SK-N-SH (cell line): ENCODE measurements around the gene ZNHIT2. TPM values are rescaled to one million over a fixed set of nuclear protein-coding genes. Genes with fewer than 3 reads are reported as not detected.

Source experiments
- CTCF ChIA-PET: fragments of 300-600, 350-600 bp; formaldehyde crosslinking; extraction: SDS; loops from one replicate; lab custom pipeline; 2021; lab: Yijun Ruan, JAX
- POLR2A ChIA-PET: fragments of 350-600 bp; sonication (Branson Sonifier 250); formaldehyde crosslinking; extraction: SDS; loops from one replicate; lab custom pipeline; 2020; ENCODE audit warnings: antibody characterized with exemption, inconsistent platforms; lab: Yijun Ruan, JAX
- DNase-seq: peaks from one replicate; pipeline ENCODE4 v3.0.0; 2012
- H2AFZ ChIP-seq: fragments of 200-600 bp; sonication (generic); 2 replicates; pipeline ENCODE4 v1.8.1; 2016; ENCODE audit warnings: antibody characterized with exemption, mild to moderate bottlenecking, low read depth
- H3F3A ChIP-seq: fragments of 200-600 bp; sonication (generic); replicated peaks from 2 replicates; pipeline ENCODE3; 2016; ENCODE audit warnings: antibody characterized with exemption, mild to moderate bottlenecking; ENCODE audit not compliant: insufficient read depth
- H3K27ac ChIP-seq, 2 experiments: fragments of 200-500 bp in 1 of 2; fragments of 200-600 bp in 1 of 2; sonication (Bioruptor generic) in 1 of 2; sonication (generic), shearing (Covaris generic) in 1 of 2; 2 replicates each; pipeline versions ENCODE4 v1.5.1 to v1.6.1; 2014 to 2016; ENCODE audit warnings: low read depth in 2 of 2, inconsistent platforms in 1 of 2, low read length in 1 of 2, mild to moderate bottlenecking in 1 of 2, mixed read lengths in 1 of 2
- H3K27me3 ChIP-seq: fragments of 200-600 bp; sonication (generic), shearing (Covaris generic); 2 replicates; pipeline ENCODE4 v1.6.1; 2016; ENCODE audit warnings: mixed run types; ENCODE audit not compliant: insufficient read depth
- H3K36me3 ChIP-seq, 2 experiments: fragments of 200-500 bp in 1 of 2; fragments of 200-600 bp in 1 of 2; sonication (Bioruptor generic) in 1 of 2; sonication (generic) in 1 of 2; replicated peaks in 1 of 2; 2 replicates each; pipeline versions ENCODE3 to v1.5.1; 2014 to 2016; ENCODE audit warnings: low read length in 1 of 2, mild to moderate bottlenecking in 1 of 2; ENCODE audit not compliant: insufficient read depth in 2 of 2, control insufficient read depth in 1 of 2
- H3K4me1 ChIP-seq, 2 experiments: fragments of 200-500 bp in 1 of 2; fragments of 200-600 bp in 1 of 2; sonication (Bioruptor generic) in 1 of 2; sonication (generic), shearing (Covaris generic) in 1 of 2; 2 replicates each; pipeline versions ENCODE4 v1.5.1 to v1.6.1; 2014 to 2016; ENCODE audit warnings: low read depth in 1 of 2, low read length in 1 of 2, mixed run types in 1 of 2; ENCODE audit not compliant: insufficient read depth in 2 of 2, control insufficient read depth in 1 of 2
- H3K4me2 ChIP-seq: fragments of 200-600 bp; sonication (generic), shearing (Covaris generic); 2 replicates; pipeline ENCODE4 v1.6.1; 2017; ENCODE audit warnings: mixed run types
- H3K4me3 ChIP-seq, 2 experiments: fragments of 200-500 bp in 1 of 2; fragments of 200-600 bp in 1 of 2; sonication (Bioruptor generic) in 1 of 2; sonication (generic), shearing (Covaris generic) in 1 of 2; 2 replicates each; pipeline versions ENCODE4 v1.5.1 to v1.8.1; 2014 to 2016; ENCODE audit warnings: low read depth in 2 of 2, inconsistent platforms in 1 of 2, low read length in 1 of 2, mild to moderate bottlenecking in 1 of 2, mixed read lengths in 1 of 2, moderate library complexity in 1 of 2
- H3K79me2 ChIP-seq: fragments of 200-600 bp; sonication (generic); 2 replicates; pipeline ENCODE4 v1.8.1; 2017; ENCODE audit warnings: mild to moderate bottlenecking; ENCODE audit not compliant: insufficient read depth
- H3K9ac ChIP-seq: fragments of 200-600 bp; sonication (generic); 2 replicates; pipeline ENCODE4 v1.6.1; 2017; ENCODE audit warnings: mixed run types
- H3K9me2 ChIP-seq: fragments of 200-600 bp; sonication (generic); 2 replicates; pipeline ENCODE4 v1.6.1; 2017; ENCODE audit warnings: mixed run types
- H3K9me3 ChIP-seq: fragments of 200-600 bp; sonication (generic); 2 replicates; pipeline ENCODE4 v1.6.1; 2017; ENCODE audit warnings: mixed run types, mild to moderate bottlenecking, moderate library complexity
- H4K20me1 ChIP-seq: fragments of 200-600 bp; sonication (generic); 2 replicates; pipeline ENCODE4 v1.6.1; 2017; ENCODE audit warnings: mild to moderate bottlenecking, mixed run types; ENCODE audit not compliant: insufficient read depth
- CHD2 ChIP-seq: fragments of 150-350 bp; IDR thresholded peaks from 2 replicates; pipeline ENCODE4 v1.6.1; 2018; ENCODE audit warnings: low read length; ENCODE audit not compliant: partially characterized antibody
- ELF1 ChIP-seq: IDR thresholded peaks from 2 replicates; pipeline ENCODE4 v1.4.0; 2012
- EP300 ChIP-seq, 2 experiments: IDR thresholded peaks; 2 replicates each; pipeline versions ENCODE4 v1.4.0 to v1.6.1; 2012; ENCODE audit warnings: borderline replicate concordance in 1 of 2, low read depth in 1 of 2, low read length in 1 of 2
- EZH2phosphoT487 ChIP-seq: fragments of 200-600 bp; sonication (generic); IDR thresholded peaks from 2 replicates; pipeline ENCODE4 v1.6.1; 2017; ENCODE audit warnings: low read depth, mixed run types, mild to moderate bottlenecking, antibody characterized with exemption, moderate library complexity, borderline replicate concordance
- FOSL2 ChIP-seq: IDR thresholded peaks from 2 replicates; pipeline ENCODE4 v1.4.0; 2012; ENCODE audit warnings: low read depth, mild to moderate bottlenecking, moderate library complexity, borderline replicate concordance
- FOXJ3 ChIP-seq: sonication (generic); formaldehyde crosslinking; IDR thresholded peaks from 2 replicates; pipeline ENCODE4 v1.5.1; 2020; ENCODE audit warnings: mild to moderate bottlenecking, missing genetic modification reagents
- FOXM1 ChIP-seq: IDR thresholded peaks from 2 replicates; pipeline ENCODE4 v1.4.0; 2012; ENCODE audit warnings: low read depth, mild to moderate bottlenecking
- MAX ChIP-seq: IDR thresholded peaks from 2 replicates; pipeline ENCODE4 v1.4.0; 2012; ENCODE audit warnings: low read depth
- MEF2A ChIP-seq: IDR thresholded peaks from 2 replicates; pipeline ENCODE4 v1.4.0; 2012; ENCODE audit warnings: low read depth, borderline replicate concordance
- MXI1 ChIP-seq: IDR thresholded peaks from 2 replicates; pipeline ENCODE4 v1.6.1; 2012; ENCODE audit warnings: mild to moderate bottlenecking, low read depth, low read length, improper control_type of control experiment
- NFIC ChIP-seq: IDR thresholded peaks from 2 replicates; pipeline ENCODE4 v1.4.0; 2012; ENCODE audit warnings: borderline replicate concordance
- PBX3 ChIP-seq: IDR thresholded peaks from 2 replicates; pipeline ENCODE4; 2012
- RAD21 ChIP-seq: IDR thresholded peaks from 2 replicates; pipeline ENCODE4 v1.6.1; 2012; ENCODE audit warnings: mild to moderate bottlenecking, low read length
- RCOR1 ChIP-seq: fragments of 150-350 bp; IDR thresholded peaks from 2 replicates; pipeline ENCODE4 v1.6.1; 2017; ENCODE audit warnings: antibody characterized with exemption, low read length
- REST ChIP-seq: IDR thresholded peaks from 2 replicates; pipeline ENCODE4 v1.6.1; 2012; ENCODE audit warnings: mild to moderate bottlenecking, low read depth, low read length, moderate library complexity
- RXRA ChIP-seq: IDR thresholded peaks from 2 replicates; pipeline ENCODE4 v1.4.0; 2012; ENCODE audit warnings: low read depth, mild to moderate bottlenecking, borderline replicate concordance
- SMC3 ChIP-seq: IDR thresholded peaks from 2 replicates; pipeline ENCODE4 v1.6.1; 2012; ENCODE audit warnings: low read depth, low read length, improper control_type of control experiment
- TEAD4 ChIP-seq: IDR thresholded peaks from 2 replicates; pipeline ENCODE4 v1.4.0; 2012; ENCODE audit warnings: mild to moderate bottlenecking, borderline replicate concordance; ENCODE audit not compliant: insufficient read depth
- USF2 ChIP-seq: fragments of 150-350 bp; IDR thresholded peaks from 2 replicates; pipeline ENCODE4 v1.6.1; 2017; ENCODE audit warnings: antibody characterized with exemption, low read length, low read depth, borderline replicate concordance
- WGBS: methylation state at CpG from one replicate; pipeline ENCODE4 v1.1.6; 2017; ENCODE audit warnings: low lambda C conversion rate; 5-methylcytosine and 5-hydroxymethylcytosine counted together
- polyA plus RNA-seq, 3 experiments: library from polyadenylated mRNA; depleted of rRNA; stranded (reverse); fragments of >200 nt; gene quantifications; 2 replicates each; pipeline ENCODE4 v1.2.3, GENCODE V29; 2012

The ZNHIT2 gene
- polyA plus RNA-seq, 1 of the 3 experiments (the other 2 are of a cell fraction) = 5.6 TPM

GRCh38 chr11:65107078-65107477 is 10.4 kb downstream of the ZNHIT2 start:
- Histone ChIP-seq H3K36me3 (peaks cover 4 to 20% of the 10 kb centered on the region in 2 experiments), H3F3A (peaks cover 13% of the 10 kb centered on the region), H2AFZ (no peak overlapping the region), H3K9me2 (no peaks in the 10 kb centered on the region), H3K4me3 (no peak overlapping the region), H3K79me2 (peaks cover 35% of the 10 kb centered on the region; the same call in 1 of the 2 replicates), H3K9ac (no peak overlapping the region), H3K27me3 (no peaks in the 10 kb centered on the region), H3K4me2 (no peak overlapping the region), H3K9me3 (no peaks in the 10 kb centered on the region), H4K20me1 (peaks cover 15% of the 10 kb centered on the region), H3K4me1 (peaks cover 0 to 12% of the 10 kb centered on the region in 2 experiments; a peak in 2 of 4 replicates), H3K27ac (no peak overlapping the region)
- WGBS = 95% methylated on average over 6 of the region's 15 CpGs
- TF ChIP-seq MXI1 = no peak
- TF ChIP-seq SMC3 = no peak
- no peak for TF ChIP-seq EZH2phosphoT487
- TF ChIP-seq MEF2A = no peak
- TF ChIP-seq RXRA = no peak
- no peak for TF ChIP-seq FOXM1
- no peak for TF ChIP-seq USF2
- TF ChIP-seq TEAD4 = no peak
- no peak for TF ChIP-seq ELF1
- TF ChIP-seq FOXJ3 (CRISPR knock-in tag) = no peak
- TF ChIP-seq RAD21 = no peak
- TF ChIP-seq RCOR1 = no peak
- TF ChIP-seq CHD2 = no peak
- no peak for TF ChIP-seq PBX3
- no peak for TF ChIP-seq FOSL2
- no peak for TF ChIP-seq EP300 (IDR thresholded peaks at IDR 0.05; ENCODE audit: borderline replicate concordance in 1 of 2, low read depth in 1 of 2, low read length in 1 of 2)
- TF ChIP-seq MAX = no peak
- TF ChIP-seq NFIC = no peak
- TF ChIP-seq REST = no peak
- ChIA-PET CTCF (interaction anchor here (4.3 kb wide), 1 partner anchor 11 kb away, joined by 22 read pairs; the partner anchor contains the start of gene ZNHIT2), POLR2A (no interaction called here)
- DNase-seq = no peak
